Esophagus squamous epithelium (tissue), 5 donors: ENCODE data around the gene ADARB2. TPM values are rescaled to one million over a fixed set of nuclear protein-coding genes. Genes with fewer than 3 reads are reported as not detected.

ENCODE experiments used
- DNase-seq: peaks from one replicate; lab custom pipeline; 2025; lab: John Stamatoyannopoulos, UW
- H3K27ac ChIP-seq, 4 donors: fragments of 200-600 bp; sonication (generic); one replicate each; pipeline ENCODE4 v1.5.1; 2016 to 2019; ENCODE audit warnings: mild to moderate bottlenecking in 1 of 4
- H3K27me3 ChIP-seq, 4 donors: fragments of 200-600 bp; sonication (generic); 1 replicate in 3 of 4; 2 replicates in 1 of 4; pipeline versions ENCODE4 v1.5.1 to v1.6.0; 2017 to 2021; ENCODE audit warnings: antibody characterized with exemption in 1 of 4
- H3K36me3 ChIP-seq, 3 donors: fragments of 200-600 bp; sonication (generic); one replicate each; pipeline ENCODE4 v1.5.1; 2016 to 2019
- H3K4me1 ChIP-seq, 3 donors: fragments of 200-600 bp; sonication (generic); one replicate each; pipeline ENCODE4 v1.5.1; 2017 to 2019
- H3K4me3 ChIP-seq, 4 donors: fragments of 200-600 bp; sonication (generic); 1 replicate in 3 of 4; 2 replicates in 1 of 4; pipeline ENCODE4 v1.5.1; 2016 to 2019; ENCODE audit warnings: mild to moderate bottlenecking in 2 of 4, moderate library complexity in 1 of 4
- H3K9me3 ChIP-seq, 3 donors: fragments of 200-600 bp; sonication (generic); one replicate each; pipeline ENCODE4 v1.5.1; 2016 to 2019
- CTCF ChIP-seq, 6 experiments: fragments of 450-650 bp in 4 of 6; fragments of 200-600 bp in 2 of 6; sonication (generic) in 2 of 6; IDR thresholded peaks; one replicate each; pipeline ENCODE4 v1.5.1; 2016 to 2019; ENCODE audit warnings: antibody characterized with exemption in 6 of 6, mild to moderate bottlenecking in 4 of 6, moderate library complexity in 4 of 6
- POLR2A ChIP-seq, 4 donors: fragments of 450-650 bp; IDR thresholded peaks; one replicate each; pipeline ENCODE4 v1.6.1; 2017; ENCODE audit warnings: antibody characterized with exemption in 4 of 4, mild to moderate bottlenecking in 4 of 4, moderate library complexity in 3 of 4
- WGBS, 2 donors: methylation state at CpG; one replicate each; pipeline ENCODE4 v1.1.5; 2018; 5-methylcytosine and 5-hydroxymethylcytosine counted together
- intact Hi-C: fragments of 100-400 bp; cut with DNase I; formaldehyde crosslinking; loops from one replicate; pipeline ENCODE4 v1.15.0; 2022
- total RNA-seq, 4 donors: library from RNA; depleted of rRNA; stranded (reverse); fragments of >200 nt; gene quantifications; one replicate each; pipeline ENCODE4 v1.1.0, GENCODE V29; 2016
- donor health status: DM: yes; HTN: yes; CAD: no.

Gene ADARB2
- total RNA-seq, 4 donors from 2014 or later, result 0.21 to 3.5 (median 1.5) TPM

GRCh38 chr10:1297566-1298301, 439.6 kb downstream of the ADARB2 start:
- no peak overlapping the region for H3K27ac ChIP-seq
- H3K4me1 ChIP-seq, result no peaks in the 10 kb centered on the region
- intact Hi-C loops, result no loop called here
- H3K9me3 ChIP-seq, result no peaks in the 10 kb centered on the region
- peaks cover 0 to 15% (median 0%) of the 10 kb centered on the region in 4 donors for H3K27me3 ChIP-seq
- no peaks in the 10 kb centered on the region for H3K36me3 ChIP-seq
- TF ChIP-seq POLR2A (IDR thresholded peaks at IDR 0.05) (no peak), CTCF (IDR thresholded peaks at IDR 0.05) (no peak)
- no peak overlapping the region for H3K4me3 ChIP-seq
- DNase-seq, result no peak
- 64 to 95% methylated on average over 3 to 4 of the region's 14 CpGs for WGBS, 2 donors

GRCh38 chr10:1295756-1296480, 441.4 kb downstream of the ADARB2 start:
- TF ChIP-seq POLR2A (IDR thresholded peaks at IDR 0.05), result no peak
- TF ChIP-seq CTCF (IDR thresholded peaks at IDR 0.05), result no peak

GRCh38 chr10:1294748-1295147, 442.6 kb downstream of the ADARB2 start:
- H3K27ac ChIP-seq, result no peak overlapping the region
- intact Hi-C loops, result no loop called here
- no peaks in the 10 kb centered on the region for H3K36me3 ChIP-seq
- no peaks in the 10 kb centered on the region for H3K9me3 ChIP-seq
- TF ChIP-seq POLR2A (IDR thresholded peaks at IDR 0.05) (no peak), CTCF (IDR thresholded peaks at IDR 0.05) (no peak)
- H3K27me3 ChIP-seq, result peaks cover 0 to 10% (median 0%) of the 10 kb centered on the region in 4 donors
- H3K4me3 ChIP-seq, result no peak overlapping the region
- 93 to 100% methylated on average over 2 to 5 of the region's 7 CpGs for WGBS, 2 donors
- H3K4me1 ChIP-seq, result peaks cover 4 to 9% (median 4%) of the 10 kb centered on the region in 3 donors
- DNase-seq, result no peak

More at GRCh38 chr10:1295756-1296480, 441.4 kb downstream of the ADARB2 start:
- Histone ChIP-seq H3K27me3 (peaks cover 0 to 15% (median 0%) of the 10 kb centered on the region in 4 donors), H3K27ac (no peak overlapping the region), H3K9me3 (no peaks in the 10 kb centered on the region), H3K4me3 (no peak overlapping the region), H3K36me3 (no peaks in the 10 kb centered on the region), H3K4me1 (no peaks in the 10 kb centered on the region)
- intact Hi-C loops, result no loop called here
- 84 to 90% methylated on average over 6 to 7 of the region's 7 CpGs for WGBS, 2 donors
- no peak for DNase-seq

- no peak for TF ChIP-seq CTCF (IDR thresholded peaks at IDR 0.05)
- no peaks in the 10 kb centered on the region for H3K36me3 ChIP-seq
- peaks cover 7 to 18% (median 7%) of the 10 kb centered on the region in 3 donors for H3K4me1 ChIP-seq
- intact Hi-C loops, result no loop called here
- no peak for DNase-seq
- WGBS, 2 donors, result 47 to 66% methylated on average over 8 to 9 of the region's 10 CpGs
- H3K27me3 ChIP-seq, result peaks cover 0 to 7% (median 0%) of the 10 kb centered on the region in 4 donors
- H3K4me3 ChIP-seq, result no peak overlapping the region
- H3K27ac ChIP-seq, result no peak overlapping the region
- no peaks in the 10 kb centered on the region for H3K9me3 ChIP-seq
These were observed 443.5 kb downstream of the ADARB2 start for GRCh38 chr10:1293636-1294435.
